Activated CD4-positive, alpha-beta T cell treated with anti-CD3 and anti-CD28 coated beads for 4 hours (primary cell): Measurements from ENCODE around the gene F7.
A peak's percentile ranks its signal among the peaks of the same experiment; 100 is the strongest.

ENCODE experiments used
- DNase-seq, 2 donors: peaks; one replicate each; pipeline ENCODE4 v3.0.0-alpha.2; 2020

The F7 gene

GRCh38 chr13:113141601-113141970, 36.0 kb downstream of the F7 start:
- DNase-seq: no peak

DNA sequence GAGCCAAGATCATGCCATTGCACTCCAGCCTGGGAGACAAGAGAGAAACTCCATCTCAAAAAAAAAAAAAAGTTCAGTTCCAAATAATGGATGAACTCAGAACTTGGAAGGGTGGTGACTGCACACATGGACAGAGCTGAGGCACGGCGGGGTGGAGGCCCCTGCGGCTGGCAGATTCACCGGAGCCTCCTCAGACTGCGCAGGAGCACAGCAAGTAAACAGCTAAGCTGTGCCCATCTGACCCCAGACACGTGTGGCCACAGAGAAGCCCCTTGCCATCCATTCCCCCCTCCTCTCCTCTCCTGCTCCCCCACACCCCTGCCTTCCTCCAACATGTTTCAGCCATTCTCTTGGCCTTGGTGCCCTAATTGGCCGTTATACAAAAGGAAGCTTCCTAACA, 37.3 kb downstream of the F7 start:
- DNase-seq: no peak

- no peak for DNase-seq
Measured at GRCh38 chr13:113143466-113144254, 38.1 kb downstream of the F7 start.

DNA sequence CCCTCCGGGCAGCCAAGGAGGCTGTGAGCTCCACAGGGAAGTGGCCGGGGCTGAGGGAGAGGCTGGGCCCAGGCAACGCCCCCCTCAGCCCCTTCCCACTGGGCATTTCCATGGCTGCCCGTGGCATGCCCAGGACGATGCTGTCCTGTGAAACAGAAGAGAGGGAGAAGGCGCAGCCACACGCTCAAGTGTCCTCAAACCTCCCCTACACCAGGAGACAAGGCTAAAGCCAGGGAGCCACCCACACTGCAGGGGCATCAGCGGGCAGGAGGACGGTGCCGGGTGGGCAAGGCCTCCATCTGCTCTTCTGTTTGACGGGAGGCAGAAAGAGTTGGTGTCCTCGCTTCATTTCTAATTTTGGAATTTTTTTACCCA, 38.7 kb downstream of the F7 start:
- no peak for DNase-seq

- DNase-seq: no peak
Measured at GRCh38 chr13:113145496-113145895, 39.9 kb downstream of the F7 start.

DNA sequence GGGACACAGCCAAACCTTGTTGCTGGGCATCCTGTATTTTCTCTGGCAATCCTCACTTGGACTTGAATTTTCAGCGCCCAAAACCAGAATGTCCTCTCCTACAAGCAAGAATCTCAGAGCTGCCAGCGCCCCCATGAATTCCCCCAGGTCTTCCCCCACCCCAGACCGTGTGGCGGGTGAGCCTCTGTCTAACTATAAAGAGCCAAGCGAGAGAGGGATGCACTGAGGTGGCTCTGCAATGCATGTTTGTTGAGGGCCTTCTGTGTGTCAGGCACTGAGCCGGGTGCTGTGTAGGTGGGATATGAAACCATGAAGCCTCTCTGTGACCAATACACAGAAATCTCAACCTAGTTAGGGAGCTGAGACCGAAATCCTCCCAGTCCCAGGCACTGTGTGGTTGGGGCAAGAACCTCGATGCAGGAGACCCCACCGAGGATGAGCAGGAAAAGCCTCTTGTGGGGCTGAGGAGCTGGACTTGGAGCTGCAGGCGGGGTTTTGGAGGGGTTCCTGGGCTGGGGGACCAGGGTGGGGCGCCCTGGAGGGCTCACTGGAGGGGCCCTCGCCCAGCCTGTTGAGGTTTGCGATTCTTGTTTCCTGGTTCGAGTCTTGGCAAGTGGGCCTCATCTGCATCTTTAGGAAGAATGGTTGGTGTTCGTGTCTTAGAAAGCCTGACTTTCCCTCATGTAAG, 40.5 kb downstream of the F7 start:
- DNase-seq: no peak

DNA sequence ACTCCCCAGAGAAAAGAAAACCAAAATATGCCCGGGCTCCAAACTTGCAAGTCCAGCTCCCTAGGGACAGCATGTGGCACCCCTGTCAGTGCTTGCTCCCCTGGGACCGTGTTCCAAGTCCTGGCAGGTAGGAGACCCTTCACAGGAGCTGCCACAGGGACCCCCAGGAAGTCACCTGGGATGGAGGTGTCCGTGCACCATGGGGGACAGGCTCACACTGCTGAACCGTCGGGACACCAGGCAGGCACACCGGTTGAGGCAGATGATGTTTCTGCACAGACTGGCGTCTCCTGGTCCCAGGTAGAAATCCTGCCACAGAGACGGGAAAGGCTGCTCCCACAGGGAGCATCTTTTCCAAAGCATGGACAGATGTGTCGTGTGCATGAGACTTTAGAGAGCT, 41.2 kb downstream of the F7 start:
- DNase-seq: no peak

DNA sequence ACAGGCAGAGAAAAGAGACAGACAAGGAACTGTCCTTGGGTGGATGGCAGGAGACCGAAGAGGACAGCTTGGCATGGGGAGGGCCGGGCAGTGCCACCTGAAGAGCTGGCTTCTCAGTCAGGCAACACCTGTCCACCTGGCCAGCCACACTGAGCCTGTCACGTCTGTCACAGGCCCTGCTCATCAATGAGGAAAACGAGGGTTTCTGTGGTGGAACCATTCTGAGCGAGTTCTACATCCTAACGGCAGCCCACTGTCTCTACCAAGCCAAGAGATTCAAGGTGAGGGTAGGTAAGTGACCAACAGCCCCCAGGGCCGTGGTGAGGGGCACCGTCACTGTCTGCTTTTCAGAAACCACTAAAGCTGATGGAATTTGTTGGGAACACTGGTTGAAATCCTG, 41.6 kb downstream of the F7 start:
- no peak for DNase-seq

DNA sequence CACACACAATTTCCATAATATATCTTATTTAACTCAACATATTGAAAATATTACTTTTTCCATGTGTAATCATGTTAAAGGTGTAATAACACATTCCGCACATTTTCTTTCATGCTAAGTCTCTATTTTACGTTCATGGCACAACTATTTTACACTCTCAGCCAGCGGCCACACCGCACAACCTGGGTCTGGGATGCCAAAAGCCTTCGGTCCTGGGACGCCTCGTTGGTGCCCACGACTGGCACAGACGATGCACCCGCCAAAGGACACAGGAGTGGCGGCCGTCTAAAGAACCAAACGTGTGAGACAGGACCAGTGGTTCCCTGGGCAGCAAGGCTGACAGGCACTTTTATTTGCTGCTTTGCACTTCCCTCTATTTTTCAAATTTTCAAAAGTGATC, 42.8 kb downstream of the F7 start:
- DNase-seq: no peak

- DNase-seq: no peak
Measured at GRCh38 chr13:113148940-113149503, 43.4 kb downstream of the F7 start.

- DNase-seq: no peak
Measured at GRCh38 chr13:113149711-113150549, 44.3 kb downstream of the F7 start.

GRCh38 chr13:113150550-113151365, 45.2 kb downstream of the F7 start:
- DNase-seq: no peak

DNA sequence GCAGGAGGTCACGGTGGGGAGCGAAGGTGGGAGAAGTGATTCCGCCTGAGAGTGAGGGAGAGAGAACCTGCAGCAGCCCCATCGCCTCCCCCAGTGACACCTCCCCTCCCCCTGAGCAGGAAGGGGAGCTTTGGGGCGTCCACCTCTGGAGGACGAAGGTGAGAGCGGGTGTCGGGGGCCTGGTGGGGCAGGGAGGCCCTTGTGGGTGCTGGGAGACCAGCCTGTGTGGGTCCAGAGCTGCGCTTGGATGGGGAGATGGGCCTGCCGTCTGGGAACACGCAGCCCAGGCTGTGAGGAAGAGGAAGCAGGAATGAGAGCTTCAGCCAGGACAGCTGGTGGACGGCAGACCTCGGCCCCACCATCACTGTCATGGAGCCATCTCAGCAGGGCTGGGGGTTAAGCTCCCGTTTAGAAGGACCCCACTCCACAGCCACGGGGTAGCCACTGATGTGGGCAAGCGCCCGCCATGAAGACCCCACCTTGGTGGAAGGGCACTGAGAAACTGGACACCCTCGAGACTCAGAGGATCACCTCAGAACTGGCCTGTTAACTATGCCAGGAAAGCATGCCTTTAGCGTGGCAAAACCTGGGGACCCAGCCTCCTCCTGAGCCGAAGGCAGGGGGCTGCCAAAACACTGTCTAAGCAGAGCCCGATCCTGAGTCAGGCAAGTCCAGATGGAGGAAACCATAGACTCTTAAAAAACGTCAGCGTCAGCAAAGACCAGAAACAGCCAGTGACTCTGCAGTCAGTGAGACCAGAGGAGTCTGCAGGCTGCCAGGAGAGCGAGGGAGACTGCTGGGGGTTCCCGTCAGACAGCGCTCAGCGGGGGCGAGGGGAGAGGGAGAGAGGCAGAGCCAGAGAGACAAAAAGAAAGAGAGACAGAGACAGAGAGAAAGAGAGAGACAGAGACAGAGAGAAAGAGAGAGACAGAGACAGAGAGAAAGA, 46.4 kb downstream of the F7 start:
- peak; percentile 29 to 30 for DNase-seq

DNA sequence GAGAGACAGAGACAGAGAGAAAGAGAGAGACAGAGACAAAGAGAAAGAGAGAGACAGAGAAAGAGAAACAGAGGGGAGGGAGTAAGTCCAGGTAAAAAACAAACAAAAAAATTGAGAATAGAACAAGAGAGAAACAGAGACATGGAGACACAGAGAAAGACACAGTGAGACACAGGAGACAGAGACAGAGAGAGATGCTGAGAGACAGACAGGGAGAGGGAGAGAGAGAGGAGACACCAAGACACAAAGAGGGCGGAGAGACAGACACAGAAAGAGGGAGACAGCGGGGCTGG, 47.0 kb downstream of the F7 start:
- DNase-seq: no peak

GRCh38 chr13:113152984-113153809, 47.6 kb downstream of the F7 start:
- peak in 1 of 2 donors; percentile 28 for DNase-seq

DNA sequence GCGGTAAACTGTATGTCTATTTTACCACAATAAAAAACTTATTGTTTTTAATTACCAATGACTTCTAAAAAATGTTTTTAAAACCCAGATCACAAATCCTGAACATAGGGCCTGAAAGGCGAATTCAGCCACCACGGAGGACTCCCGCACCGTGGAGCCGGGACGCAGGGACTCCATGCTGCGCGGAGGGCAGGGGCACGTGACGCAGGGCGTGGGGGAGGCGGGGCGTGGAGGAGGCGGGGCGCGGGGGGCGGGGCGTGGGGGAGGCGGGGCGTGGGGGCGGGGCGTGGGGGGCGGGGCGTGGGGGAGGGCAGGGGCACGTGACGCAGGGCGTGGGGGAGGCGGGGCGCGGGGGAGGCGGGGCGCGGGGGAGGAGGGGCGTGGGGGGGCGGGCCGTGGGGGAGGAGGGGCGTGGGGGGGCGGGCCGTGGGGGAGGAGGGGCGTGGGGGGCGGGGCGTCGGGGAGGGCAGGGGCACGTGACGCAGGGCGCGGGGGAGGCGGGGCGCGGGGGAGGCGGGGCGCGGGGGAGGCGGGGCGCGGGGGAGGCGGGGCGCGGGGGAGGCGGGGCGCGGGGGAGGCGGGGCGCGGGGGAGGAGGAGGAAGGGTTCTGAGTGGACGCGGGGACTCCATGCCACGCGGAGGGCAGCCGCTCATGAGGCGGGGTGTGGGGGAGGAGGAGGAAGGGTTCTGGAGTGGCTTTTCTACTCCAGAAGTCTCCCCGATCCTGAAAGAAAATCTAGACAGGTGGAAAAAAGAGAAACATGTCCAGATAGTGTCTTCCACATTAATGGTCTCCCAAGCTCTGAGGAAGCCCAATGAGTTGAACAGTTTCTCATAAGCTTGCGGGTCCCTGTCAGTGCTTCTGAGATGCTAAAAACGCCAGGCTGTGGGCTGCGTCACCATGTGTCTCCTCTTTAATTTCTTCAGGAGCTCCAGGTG, 48.5 kb downstream of the F7 start:
- peak; percentile 66 to 82 for DNase-seq

DNA sequence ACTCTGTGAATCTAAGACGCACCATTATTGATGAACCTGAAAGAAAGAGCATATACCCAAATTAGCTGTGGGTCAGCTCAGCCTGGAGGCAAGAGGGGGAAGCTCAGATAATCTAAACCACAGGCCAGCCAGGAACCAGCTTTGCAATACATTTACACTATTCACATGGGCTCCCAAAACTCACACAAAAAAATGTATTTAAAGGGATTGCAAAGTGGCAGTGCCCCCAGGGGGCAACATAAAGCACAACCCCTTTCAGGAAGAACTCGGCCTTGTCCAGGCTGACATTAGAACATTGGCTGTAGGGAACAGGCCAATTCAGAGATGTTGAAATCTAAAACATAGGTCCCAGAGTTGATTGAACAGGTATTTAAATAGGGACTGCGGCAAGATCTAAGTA, 49.6 kb downstream of the F7 start:
- DNase-seq: no peak

DNA sequence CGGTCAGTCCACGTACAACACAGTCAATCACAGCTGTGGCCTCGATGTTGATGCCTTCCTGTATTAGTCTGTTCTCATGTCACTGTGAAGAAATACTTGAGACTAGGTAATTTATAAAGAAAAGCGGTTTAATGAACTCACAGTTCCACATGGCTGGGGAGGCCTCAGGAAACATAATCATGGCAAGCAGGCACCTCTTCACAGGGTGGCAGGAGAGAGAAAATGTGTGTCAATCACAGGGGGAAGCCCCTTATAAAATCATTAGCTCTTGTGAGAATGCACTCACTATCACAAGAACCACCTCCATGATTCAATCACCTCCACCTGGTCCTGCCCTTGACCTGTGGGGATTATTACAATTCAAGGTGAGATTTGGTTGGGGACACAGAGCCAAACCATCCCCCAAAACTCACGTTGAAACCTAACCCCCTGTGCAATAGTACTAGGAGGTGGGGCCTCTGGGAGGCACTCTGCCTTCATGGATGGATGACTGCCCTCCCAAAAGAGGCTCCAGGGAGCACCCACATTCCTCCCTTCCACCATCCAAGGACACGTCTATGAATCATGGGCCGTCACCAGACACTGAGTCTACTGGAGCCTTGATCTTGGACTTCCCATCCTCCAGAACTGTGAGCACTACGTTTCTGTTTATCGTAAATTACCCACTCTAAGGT, 50.5 kb downstream of the F7 start:
- no peak for DNase-seq
